Activated CD8-positive, alpha-beta memory T cell treated with anti-CD3 and anti-CD28 coated beads, Interleukin-2, amount 50 U/mL, for 4 hours (primary cell): ENCODE measurements around the gene MED14.

Experiments used
- DNase-seq: peaks from one replicate; pipeline ENCODE4 v3.0.0-alpha.2; 2020

The MED14 gene

DNA sequence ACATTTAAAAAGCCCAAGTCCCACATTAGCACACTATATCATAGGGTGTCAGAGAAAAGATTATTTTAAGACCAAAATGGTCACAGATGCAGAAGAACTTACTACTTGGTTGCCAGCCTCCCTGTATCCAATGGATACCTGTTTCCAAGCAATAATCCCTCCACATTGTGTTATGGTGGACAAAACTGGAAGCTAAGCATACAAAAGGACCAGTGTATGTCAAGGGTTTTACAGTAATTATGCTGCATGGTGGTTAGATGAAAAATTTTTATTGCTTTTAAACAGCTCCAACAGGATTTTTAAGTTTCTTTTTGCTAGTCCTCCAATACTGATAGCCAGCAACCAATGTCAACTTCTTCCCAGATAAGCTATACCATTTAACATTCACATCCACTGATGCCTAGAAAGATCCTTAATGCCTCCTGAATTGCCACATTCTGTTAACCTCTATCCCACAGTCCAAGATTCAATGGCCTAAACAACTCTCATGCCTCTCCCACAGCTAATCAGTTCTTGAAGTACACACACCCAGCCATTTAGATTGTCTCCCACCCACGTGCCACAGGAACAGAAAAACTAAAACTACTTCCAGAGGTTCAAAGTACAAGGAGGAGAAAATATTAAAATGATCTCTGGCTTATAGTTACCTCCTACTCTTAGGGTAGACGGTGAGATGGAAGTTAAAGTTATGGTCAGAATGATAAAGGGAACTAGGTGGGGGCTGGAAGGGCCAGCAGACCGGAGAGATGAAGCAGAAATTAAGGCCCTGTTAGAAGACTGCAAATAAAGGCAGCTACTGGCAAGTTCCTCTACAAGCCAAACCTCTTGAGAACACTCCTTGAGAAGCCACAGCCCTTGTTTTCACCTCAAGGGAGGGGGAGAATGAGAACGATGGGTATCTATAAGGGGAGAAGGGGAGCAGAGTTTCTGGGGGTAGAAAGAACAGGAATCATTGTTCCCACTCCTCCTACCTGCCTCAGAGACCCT, 5.5 kb downstream of the MED14 start:
- no peak for DNase-seq

DNA sequence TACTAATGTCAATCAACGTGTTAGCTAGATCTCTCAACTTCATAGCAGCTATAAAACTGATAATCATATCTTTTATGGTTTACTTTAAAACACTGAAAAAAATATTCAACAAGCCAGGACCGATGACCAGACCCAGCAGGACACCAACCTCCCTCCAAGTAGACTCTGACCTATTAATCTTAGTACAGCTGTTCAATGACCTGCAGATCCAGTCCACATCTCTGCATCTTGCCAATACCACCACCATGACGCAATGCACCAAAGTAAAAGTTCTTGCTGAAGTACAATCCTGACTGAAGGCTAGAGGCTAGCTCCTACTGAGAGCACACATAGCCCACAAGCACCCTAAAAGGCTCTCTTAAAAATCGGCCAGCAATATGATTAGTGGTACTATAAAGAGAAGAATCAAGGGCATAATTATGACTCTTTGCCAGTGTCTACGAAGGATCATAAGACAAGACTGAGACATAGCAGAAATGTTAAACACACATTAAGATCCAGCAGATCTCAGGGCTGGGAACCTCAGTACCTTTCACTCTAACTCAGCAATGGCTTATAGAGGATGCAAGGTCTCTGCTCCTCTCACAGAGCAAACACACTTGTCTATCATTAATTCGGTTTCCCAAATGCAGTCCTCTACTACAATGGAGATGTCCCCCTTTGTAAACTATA, 7.6 kb downstream of the MED14 start:
- no peak for DNase-seq

DNA sequence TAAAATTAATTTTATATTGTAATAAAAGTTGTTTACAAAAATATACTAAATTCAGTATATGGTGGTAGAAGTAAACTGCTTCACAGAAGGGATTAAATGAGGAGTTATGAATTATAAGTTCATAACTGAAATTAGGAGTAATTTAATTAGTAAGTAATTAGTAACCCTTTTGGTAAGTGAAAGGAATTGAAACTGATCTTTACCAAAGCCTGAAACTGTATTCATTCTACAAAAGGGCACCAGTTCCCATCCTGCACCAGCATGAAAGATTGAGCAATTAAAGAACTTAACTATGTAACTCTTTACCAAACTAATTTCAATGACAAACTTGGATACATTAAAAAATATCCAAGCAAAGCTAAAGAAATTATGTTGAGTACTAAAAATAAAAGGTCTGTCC, 8.2 kb downstream of the MED14 start:
- DNase-seq: no peak

DNA sequence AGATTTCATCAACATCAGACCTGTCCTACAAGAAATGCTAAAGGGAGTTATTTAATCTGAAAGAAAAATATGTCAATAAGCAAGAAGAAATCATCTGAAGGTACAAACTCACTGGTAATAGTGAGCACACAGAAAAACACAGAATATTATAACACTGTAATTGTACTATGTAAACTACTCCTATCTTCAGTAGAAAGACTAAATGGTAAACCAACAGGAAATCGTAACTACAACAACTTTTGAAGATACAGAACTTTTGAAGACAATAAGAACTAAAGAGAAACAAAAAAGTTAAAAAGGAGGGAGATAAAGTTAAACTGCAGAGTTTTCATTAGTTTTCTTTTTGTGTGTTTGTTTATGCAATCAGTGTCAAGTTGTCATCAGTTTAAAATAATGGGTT, 12.4 kb downstream of the MED14 start:
- no peak for DNase-seq

DNA sequence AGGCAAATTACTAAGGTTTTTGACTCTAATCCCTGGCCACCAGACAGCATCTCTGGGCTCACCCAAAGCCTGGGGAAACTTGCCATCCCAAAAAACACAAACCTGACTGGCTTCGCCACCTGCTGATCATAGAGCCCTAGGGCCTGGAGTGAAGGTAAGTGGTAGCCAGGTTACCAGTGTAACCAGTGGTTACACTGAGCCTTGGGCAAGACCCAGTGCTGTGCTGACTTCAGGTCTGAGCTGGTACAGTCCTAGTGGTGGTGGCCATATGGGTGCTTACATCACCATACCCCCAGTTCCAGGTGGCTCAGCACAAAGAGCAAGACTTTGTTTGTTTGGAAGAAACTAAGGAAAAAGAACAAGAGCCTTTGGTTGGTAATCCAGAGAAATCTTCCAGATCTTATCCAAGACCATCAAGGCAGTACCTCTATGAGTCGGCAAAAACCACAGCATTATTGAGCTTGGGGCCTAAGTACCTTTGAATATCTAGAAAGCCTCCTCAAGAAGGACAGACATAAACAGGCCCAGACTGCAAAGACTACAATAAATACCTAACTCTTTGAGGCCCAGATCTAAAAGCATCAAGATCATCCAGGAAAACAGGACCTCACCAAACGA, 13.7 kb downstream of the MED14 start:
- DNase-seq: no peak

DNA sequence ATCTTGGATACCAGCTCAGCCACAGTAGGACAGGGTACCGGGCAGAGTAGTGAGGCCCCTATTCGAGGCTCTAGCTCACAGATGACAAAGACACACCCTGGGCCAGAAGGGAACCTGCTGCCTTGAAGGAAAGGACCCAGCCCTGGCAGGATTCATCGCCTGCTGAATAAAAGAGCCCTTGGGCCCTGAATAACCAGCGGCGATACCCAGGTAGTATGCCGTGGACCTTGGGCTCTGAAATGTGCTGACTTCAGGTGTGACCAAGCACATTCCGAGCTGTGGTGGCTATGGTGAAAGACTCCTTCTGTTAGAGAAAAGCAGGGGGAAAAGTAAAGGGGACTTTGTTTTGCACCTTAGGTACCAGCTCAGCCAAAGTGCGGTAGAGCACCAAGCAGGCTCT, 14.6 kb downstream of the MED14 start:
- DNase-seq: no peak

DNA sequence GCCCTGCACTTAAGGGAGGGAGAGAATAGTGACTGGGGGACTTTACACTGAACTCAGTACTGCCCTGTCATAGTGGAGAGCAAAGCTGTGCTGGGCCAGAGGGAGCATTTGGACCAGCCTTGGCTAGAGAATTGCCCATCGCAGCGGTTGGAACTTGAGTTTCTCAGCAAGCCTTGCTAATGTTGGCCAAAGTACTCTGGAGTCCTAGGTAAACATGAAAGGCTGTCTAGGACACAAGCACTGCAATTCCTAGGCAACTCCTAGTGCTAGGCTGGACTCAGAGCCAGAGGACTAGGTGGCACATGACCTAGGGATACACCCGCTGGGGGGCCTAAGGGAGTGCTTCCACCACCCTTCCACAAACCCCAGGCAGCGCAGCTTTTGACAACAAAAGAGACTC, 15.0 kb downstream of the MED14 start:
- DNase-seq: no peak

DNA sequence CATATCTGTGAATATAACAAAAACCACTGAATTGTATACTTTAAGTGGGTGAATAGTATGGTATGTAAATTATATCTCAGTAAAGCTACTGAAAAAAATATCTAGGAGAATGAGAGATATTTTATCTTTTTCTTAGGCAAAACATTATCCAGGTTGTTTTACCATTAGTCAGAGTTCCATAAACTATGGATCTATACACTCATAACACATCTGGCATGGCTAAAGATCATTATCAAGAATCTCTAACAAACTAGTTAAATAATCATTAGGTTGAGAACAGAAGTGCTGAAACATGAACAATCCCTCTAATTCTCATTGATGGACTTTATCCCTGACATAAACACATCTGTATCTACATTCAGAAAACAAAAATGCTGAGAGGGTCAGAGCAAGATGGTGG, 15.6 kb downstream of the MED14 start:
- DNase-seq: no peak

DNA sequence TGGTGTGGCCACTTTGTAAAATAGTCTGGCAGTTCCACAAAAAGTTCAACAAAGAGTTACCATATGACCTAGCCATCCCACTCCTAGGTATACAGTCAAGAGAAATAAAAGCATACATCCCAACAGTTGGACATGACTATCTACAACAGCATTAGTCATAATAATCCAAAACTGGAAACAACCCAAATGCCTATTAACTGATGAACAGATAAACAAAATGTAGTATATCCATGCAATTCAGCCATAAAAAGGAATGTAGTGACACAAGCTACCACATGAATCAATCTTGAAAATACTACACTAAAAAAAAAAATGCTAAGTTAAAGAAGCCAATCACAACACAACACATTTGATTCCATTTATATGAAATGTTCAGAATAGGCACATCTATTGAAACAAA, 16.1 kb downstream of the MED14 start:
- DNase-seq: no peak

DNA sequence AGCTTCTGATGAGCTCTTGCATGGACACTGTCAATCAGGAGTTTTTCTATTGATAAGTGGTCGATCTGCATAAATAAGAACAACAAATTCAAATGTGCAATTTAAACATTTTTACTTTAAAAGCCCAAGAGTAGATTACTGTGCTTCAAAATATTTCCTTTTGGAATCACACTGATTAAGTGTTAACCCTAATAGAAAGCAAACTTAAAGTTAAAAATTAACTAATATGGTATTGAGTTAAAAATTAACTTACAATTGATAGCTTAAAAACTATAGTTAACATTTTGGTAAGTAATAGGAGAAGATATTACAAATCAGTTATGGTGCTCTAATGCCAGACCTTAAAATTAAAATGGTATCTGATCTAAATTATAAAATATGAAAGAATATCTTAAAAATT, 25.9 kb downstream of the MED14 start:
- no peak for DNase-seq

DNA sequence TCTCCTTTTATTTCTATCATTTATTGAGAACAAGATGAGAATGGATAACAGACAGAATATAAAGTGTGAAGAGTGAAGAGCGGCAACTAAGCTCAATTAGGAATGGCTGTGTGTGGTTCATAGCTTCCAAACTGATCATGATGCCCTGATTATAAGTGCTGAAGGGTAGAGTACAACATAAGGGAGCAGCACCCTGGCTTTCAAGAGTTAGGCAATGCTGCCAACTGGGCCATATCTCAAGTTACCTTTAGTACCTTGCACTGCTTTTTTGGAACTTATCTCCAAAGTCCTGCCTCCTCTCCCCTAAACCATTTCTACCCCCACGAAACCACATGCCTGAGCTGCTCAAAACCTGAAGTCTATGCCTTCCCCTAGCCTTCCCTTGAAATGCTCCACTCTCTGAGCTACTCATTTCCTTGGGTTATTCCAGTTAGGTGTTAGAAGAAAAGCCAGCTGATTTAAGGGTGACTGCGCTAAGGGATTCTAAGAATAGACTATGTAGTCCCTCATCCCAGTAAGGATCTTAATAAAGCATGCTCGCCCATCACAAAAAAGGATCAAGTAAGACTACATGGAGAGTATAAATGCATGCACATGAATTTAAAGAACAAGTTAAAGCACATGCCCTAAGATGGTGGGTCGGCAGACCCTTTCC, 29.6 kb downstream of the MED14 start:
- DNase-seq: no peak

DNA sequence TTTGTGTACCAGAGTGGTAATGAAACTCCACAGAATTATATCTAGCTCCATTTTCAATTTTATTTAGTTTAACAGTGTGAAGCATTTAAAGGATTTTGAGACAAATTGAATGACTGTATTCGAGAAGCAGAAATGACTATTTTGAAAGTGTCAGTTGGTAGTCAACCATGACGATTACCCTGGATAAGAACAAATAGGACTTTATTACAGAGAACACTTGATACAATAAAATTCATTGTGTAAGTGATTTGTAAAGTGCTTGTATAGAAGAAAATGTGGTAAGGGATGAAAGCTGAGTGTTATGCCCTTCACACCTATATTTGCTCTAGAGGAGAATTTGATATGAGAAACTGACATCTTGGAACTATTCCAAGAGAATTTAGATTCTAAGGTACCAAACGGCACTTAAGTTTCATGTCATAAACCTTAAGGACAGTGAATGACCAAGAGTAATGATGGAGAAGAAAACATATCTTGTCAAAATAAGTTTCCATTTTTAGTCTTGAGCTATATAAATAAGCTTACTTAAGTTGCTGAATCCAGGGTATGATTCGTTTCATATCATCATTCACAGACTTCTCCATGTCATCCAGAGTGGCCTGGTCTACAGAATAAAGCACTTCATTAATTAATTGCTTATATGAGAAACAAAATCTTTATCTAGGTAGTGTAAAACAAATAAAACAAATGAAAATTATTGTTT, 34.6 kb downstream of the MED14 start:
- DNase-seq: no peak

DNA sequence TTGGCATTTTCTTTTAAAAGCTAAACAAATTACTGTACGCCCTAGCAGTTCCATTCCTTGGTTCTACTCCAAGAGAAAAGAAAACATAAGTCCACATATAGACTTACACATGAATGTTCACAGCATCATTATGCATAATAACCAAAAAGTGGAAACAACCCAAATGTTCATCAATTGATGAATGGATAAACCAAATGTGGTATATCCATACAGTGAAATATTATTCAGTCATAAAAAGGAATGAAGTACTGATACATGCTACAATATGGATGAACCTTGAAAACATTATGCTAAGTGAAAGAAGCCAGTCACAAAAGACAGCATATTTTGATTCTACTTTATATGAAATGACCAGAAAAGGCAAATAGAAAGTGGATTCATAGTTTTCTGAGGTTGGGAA, 36.5 kb downstream of the MED14 start:
- DNase-seq: no peak

DNA sequence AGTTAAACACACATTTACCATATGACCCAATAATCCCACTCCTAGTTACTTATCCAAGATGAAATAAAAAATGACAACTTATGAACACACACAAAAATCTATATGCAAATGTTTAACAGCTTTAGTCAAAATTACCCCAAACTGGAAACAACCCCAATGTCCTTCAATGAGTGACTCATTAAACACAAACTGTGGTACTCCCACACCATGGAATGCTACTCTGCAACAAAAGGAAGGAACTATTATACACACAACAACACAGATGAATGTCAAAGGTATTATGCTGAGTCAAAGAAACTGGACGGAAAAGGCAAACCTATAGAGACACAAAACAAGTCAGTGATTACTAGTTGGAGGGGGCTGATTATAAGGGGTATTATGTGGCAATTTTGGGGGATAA, 40.5 kb downstream of the MED14 start:
- no peak for DNase-seq

DNA sequence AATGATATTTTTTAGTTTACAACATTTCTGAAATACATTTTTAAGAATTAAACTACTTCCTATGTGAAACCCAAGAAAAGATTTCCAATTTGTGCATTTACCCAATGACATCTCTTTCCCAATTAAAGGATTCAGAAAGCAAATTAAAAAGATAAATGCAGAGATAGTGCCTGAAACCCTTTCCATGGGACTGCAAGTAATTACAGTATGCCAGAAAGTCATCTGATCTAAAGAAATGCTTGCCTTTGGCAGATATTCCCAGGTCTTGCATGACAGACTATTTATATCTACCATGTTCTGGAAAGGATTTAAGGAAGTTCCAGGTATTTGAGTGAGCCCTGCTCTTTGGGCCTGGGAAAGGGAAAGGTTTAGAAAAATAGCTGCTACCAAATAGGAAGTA, 46.4 kb downstream of the MED14 start:
- DNase-seq: no peak

DNA sequence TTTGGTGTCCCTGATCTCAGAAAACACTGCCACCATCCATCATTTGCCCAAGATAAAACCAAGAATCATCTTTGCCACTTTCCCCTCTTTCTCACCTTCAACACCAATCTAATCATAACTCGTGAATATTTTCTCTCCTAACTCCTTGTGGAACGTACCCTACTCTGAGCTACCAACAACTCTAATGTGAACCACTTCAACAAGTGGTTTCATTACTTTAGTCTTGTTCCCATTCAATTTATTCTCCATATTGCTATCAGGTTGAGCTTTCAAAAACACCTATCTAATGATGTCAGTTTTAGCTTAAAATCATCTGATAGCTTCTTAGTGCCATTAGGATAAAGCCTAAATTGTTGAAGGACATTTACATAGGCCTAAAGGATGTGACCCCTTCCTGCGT, 48.2 kb downstream of the MED14 start:
- no peak for DNase-seq

DNA sequence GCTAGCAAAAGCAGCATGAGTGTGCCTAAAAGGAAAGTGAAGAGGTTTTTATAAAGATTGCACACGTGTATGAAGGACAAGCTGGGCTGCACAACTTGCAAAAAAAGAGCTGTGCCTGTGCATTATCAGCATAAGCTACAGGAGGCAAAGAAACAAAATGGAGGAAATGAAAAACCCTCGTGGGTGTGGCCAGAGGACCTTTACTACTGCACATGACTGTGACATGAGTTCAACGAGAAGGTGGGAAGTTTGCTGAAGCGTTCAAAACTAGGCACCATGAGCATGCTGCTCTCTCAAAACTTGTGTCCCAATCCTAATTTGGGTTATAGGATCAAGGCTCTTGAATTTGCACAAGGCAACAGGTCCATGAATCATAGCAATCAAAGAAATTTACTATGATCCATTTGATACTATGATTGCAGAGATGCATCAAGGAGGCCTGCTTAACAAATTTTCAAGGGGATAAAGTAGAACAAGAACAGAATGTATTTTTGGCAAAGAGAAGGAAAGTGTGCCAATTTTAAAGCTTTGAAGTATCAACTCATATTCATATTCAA, 49.9 kb downstream of the MED14 start:
- no peak for DNase-seq

DNA sequence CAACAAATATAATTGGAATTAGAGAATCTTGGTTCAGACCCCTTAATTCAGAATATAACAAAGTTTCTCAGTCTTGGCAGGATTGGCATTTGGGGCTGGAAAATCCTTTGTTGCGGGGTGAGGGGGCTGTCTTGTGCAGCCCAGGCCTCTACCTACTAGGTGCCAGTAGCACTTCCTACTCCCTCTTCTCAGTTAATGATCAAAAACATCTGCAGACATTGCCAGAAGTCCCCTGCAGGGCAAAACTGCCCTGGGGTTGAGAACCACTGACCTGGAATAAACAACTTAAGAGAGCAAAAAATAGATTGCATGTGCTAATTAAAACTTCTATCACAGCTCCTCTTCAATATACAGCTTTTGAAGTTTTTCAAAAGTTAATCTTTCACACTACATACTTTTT, 51.2 kb downstream of the MED14 start:
- no peak for DNase-seq

DNA sequence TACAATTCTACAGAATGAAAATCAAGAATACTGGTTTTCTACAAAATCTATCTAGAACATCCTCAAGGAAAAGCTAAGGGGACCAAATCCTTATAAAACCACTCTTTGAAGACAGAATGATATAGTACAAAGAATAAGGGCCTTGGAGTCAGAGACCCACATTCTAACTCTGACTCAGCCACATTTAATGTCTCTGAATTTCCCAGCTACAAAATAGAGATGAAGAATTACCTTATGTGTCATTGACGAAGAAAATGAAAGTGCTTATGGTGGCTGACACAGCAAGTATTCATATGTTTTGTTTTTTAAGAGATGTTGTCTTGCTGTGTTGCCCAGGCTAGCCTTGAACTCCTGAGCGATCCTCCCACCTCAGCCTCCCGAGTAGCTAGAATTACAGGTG, 52.1 kb downstream of the MED14 start:
- no peak for DNase-seq

DNA sequence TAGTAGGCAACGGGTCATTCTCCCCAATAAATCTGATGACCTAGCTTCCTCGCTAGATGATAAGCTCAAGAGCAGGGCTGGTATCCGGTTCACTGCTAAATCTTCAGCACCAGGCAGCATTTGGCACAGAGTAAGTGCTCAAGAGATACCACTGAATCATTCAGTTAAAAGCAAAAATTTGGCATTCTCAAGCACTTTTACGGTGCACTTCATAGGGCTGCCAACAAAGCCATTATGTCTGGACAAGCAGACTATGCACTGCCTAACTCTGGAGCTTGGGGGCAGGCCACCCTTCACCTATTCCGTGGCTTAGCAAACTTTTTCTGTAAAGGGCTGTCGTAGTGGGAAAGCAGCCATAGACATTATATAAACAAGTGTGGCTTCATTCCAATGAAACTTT, 64.2 kb downstream of the MED14 start:
- DNase-seq: no peak

DNA sequence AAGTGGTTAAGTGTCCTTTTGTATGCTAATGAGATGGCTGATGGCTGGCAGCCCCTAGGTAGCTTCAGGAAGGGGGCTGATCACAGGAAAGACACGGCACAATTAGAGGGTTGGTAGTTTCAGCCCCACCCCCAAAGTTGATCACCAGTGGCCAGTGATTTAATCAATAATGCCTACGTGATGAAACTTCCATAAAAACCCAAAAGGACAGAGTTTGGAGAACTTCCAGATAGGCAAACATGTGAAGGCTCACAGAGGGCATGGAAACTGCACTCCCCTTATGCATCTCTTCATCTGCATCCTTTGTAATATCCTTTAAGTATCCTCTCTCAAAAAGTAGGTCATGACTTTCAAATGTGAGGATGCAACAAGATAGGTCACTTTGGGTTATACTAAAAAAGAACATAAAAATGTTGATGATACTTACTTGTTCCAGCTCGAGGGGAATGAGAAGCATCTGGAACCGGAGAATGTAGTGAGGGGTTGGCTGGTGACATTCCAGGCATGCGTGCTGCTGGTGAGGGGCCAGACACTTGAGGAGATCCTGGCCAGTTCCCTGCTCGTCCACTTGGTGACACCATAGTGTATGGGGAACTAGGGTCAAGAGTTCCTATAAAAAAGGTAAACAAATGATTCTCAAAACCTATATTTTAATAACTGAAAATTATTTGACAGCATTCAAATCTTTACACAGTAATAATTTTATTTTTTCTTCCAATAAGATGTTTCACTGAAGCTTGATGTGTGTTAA, 71.3 kb downstream of the MED14 start:
- DNase-seq: no peak
